ENCODE measurements around the gene GRM4.

GRM4 gene

DNA sequence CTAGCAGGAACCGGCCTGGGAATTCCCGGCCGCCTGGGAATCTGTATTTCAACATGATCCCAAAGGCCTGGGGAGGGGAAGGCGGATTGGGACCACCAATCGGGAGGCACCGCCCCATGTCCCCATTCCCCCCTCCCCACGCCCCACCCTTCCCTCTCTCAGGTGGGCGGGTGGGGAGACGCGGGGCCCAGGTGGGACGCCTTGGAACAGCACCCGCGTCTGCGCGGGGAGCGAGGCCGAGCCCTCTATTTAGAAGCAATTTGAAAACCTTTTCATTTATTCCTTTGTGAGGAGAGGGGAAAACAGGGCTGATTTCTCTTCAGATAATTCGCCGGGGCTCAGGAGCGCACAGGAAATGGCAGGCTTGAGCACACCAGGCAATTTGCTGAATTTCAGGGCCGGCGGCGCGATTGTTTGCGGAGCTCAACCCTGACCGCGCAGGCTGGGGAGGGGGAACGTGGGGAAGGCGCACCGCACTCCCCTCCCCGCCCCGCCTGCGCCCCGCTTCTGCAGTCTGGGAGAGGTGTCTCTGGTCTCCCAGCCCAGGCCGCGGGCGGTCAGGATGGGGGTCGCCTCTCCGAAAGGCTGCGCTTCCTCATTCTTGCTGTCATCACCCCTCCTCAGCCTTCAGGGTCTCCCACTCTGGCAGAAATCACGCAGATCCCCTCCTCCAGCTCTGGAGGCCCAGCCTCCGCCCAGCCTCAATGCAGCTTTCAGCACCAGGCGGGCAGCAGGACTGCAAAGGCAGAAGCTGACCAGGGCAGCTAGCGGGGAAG lies 170.0 kb downstream of the GRM4 start:
- no peaks in the 10 kb centered on the region for H3K36me3 ChIP-seq (ENCODE audit: insufficient read depth, low read length)
- H3K9me3 ChIP-seq (ENCODE audit: low read depth, low read length), result no peaks in the 10 kb centered on the region
- TF ChIP-seq EZH2 (IDR thresholded peaks at IDR 0.05), result no peak
- TF ChIP-seq POLR2AphosphoS5 (IDR thresholded peaks at IDR 0.05; ENCODE audit: borderline replicate concordance, low read depth, low read length), result no peak
- no peak for TF ChIP-seq FOXP2 (optimal IDR thresholded peaks at IDR 0.05; ENCODE audit: control extremely low read depth, extremely low read length, insufficient read depth)
- no peak overlapping the region for H3K27ac ChIP-seq
- DNase-seq (ENCODE audit: low read depth, low spot score), result no peak
- H3K9ac ChIP-seq (ENCODE audit: insufficient read length), result no peak overlapping the region
- no peak overlapping the region for H3K4me3 ChIP-seq

- DNase-seq (ENCODE audit: low read depth, low spot score), result no peak
- Histone ChIP-seq H3K9me3 (ENCODE audit: low read depth, low read length) (no peaks in the 10 kb centered on the region), H3K36me3 (ENCODE audit: insufficient read depth, low read length) (no peaks in the 10 kb centered on the region), H3K4me3 (no peak overlapping the region), H3K9ac (ENCODE audit: insufficient read length) (no peak overlapping the region), H3K27ac (no peak overlapping the region)
- TF ChIP-seq FOXP2 (optimal IDR thresholded peaks at IDR 0.05; ENCODE audit: control extremely low read depth, extremely low read length, insufficient read depth), result no peak
- no peak for TF ChIP-seq EZH2 (IDR thresholded peaks at IDR 0.05)
- TF ChIP-seq POLR2AphosphoS5 (IDR thresholded peaks at IDR 0.05; ENCODE audit: borderline replicate concordance, low read depth, low read length), result no peak
These were observed 171.4 kb downstream of the GRM4 start for GRCh38 chr6:33974471-33974870.

DNA sequence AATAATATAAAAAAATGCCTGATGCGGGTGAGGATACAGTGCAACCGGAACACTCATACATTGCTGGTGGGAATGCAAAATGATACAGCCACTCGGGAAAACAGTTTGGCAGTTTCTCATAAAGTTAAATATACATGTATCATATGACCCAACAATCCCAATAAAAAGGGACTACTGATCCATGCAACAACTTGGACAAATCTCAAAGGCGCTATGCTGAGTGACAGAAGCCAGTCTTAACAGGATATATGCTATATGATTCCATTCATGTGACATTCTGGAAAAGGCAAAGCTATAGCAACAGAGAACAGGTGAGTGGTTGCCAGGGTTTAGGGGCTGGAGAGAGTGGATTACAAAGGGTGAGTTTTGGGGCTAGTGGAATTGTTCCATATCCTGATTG lies 171.9 kb downstream of the GRM4 start:
- no peak overlapping the region for H3K27ac ChIP-seq
- DNase-seq (ENCODE audit: low read depth, low spot score), result no peak
- H3K36me3 ChIP-seq (ENCODE audit: insufficient read depth, low read length), result no peaks in the 10 kb centered on the region
- H3K9ac ChIP-seq (ENCODE audit: insufficient read length), result no peak overlapping the region
- TF ChIP-seq POLR2AphosphoS5 (IDR thresholded peaks at IDR 0.05; ENCODE audit: borderline replicate concordance, low read depth, low read length) (no peak), FOXP2 (optimal IDR thresholded peaks at IDR 0.05; ENCODE audit: control extremely low read depth, extremely low read length, insufficient read depth) (no peak), EZH2 (IDR thresholded peaks at IDR 0.05) (no peak)
- no peak overlapping the region for H3K4me3 ChIP-seq
- no peaks in the 10 kb centered on the region for H3K9me3 ChIP-seq (ENCODE audit: low read depth, low read length)

DNA sequence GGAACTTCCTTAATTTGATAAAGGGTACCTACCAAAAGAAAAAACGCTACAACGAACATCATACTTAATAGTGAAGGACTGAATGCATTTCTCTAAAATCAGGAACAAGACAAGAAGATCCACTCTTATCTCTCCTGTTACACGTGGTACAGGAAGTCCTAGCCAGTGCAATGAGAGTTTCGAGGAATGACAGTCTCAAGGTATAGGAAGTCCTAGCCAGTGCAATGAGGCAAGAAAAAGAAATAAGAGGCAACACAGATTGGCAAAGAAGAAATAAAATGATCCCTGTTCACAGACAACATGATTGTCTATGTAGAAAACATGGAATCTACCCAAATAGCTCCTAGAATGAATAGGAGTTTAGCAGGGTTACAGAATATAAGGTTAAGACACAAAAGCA lies 174.3 kb downstream of the GRM4 start:
- no peaks in the 10 kb centered on the region for H3K9me3 ChIP-seq (ENCODE audit: low read depth, low read length)
- no peak overlapping the region for H3K27ac ChIP-seq
- DNase-seq (ENCODE audit: low read depth, low spot score), result no peak
- H3K4me3 ChIP-seq, result no peak overlapping the region
- TF ChIP-seq EZH2 (IDR thresholded peaks at IDR 0.05) (no peak), POLR2AphosphoS5 (IDR thresholded peaks at IDR 0.05; ENCODE audit: borderline replicate concordance, low read depth, low read length) (no peak), FOXP2 (optimal IDR thresholded peaks at IDR 0.05; ENCODE audit: control extremely low read depth, extremely low read length, insufficient read depth) (no peak)
- no peak overlapping the region for H3K9ac ChIP-seq (ENCODE audit: insufficient read length)
- no peaks in the 10 kb centered on the region for H3K36me3 ChIP-seq (ENCODE audit: insufficient read depth, low read length)

Measured in SK-N-MC (cell line).